ENCODE measurements around the gene HELZ.

DNA sequence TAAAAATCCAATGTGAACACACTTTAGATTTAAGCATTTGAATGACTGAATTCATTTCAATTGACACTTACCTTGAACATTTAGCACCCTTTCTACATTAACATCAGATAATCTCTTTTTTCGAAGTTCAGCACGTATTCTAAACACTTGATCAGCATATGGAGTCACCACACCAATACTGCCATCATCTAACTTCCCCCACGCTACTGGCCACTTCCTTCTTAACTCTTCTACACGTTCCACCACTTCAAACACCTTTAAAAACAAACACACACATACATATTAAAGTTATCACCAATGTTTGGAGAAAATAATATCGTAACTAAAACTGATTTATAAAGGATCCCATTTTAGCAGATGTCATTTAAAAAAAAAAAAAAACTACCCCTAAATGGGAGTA is 107.1 kb downstream of the HELZ start:
- TF ChIP-seq CTCF (IDR thresholded peaks at IDR 0.05) = no peak
- TF ChIP-seq POLR2A (IDR thresholded peaks at IDR 0.05) = no peak
- no peak for TF ChIP-seq EP300 (IDR thresholded peaks at IDR 0.05)
